Stimulated activated CD4-positive, alpha-beta T cell treated with anti-CD3 and anti-CD28 coated beads, Interleukin-12 subunit alpha, Interleukin-12 subunit beta, amount 100 ng/mL, for 24 hours (primary cell): Measurements from ENCODE around the gene HOXA5.

ENCODE experiments used
- DNase-seq, 2 experiments: peaks; one replicate each; pipeline ENCODE4 v3.0.0-alpha.2; 2020; ENCODE audit warnings: low read depth in 2 of 2

Gene HOXA5

DNA sequence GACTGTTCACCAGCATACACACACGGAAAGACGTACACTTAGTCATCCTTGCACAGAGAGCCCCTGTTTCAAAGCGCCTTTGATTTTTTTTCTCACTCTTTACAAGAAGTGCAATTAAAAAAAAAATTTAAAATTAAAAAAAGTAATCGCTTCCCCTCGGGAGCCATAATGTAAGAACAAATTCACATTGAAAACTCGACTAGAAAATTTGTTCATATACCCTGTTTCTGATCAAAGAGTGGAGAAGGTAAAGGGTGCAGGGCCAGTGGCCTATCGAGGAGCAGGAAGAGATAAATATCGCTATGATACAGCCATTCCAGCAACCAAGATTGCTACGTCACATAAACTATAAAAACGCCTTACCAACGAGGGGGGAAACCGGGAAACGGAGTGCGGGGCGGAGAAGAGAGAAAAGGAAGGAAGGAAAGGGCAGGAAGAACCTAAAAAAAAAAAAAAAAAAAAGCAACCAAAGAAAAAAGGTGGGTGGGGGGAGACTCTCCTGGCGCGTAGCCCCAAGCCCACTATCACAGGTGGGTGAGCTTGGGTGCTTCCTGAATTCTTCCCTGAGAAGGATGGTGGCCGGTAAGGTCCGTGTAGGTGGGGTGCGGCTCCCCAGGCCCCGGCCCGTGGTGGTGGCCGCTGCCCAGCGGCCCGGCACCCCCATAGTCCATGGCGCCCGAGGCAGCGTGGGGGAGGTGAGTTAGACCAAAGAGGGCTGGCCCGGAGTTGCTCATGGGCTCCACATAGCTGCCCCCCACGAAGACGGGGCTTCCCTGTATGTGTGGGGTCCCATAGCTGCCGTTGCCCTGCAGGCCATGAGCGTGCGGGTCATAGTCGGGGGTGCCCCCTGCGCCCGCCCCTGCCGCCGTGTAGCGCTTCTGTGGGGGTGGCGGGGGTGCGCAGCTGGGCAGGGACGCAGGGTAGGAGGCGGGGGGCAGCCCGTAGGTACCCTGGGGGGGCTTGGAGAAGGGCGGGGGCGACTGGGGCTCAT is 35.8 kb downstream of the HOXA5 start:
- no peak for DNase-seq

DNA sequence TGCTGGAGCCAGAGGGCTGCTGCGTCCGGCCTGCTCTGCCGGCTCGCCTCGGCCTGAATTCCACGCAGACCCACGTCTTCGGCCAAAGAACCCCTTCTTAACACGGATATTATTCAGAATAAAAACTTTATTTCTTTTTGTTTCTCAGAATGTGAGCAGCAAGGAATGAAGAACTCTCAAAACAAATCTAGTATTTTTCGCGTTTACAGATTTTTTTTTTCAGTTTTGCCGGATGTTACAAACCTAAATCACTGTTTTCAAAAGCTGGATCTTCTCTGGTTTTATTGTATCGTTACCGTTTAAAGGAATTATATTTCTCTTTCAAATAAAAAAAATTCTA is 36.6 kb downstream of the HOXA5 start:
- DNase-seq: no peak

DNA sequence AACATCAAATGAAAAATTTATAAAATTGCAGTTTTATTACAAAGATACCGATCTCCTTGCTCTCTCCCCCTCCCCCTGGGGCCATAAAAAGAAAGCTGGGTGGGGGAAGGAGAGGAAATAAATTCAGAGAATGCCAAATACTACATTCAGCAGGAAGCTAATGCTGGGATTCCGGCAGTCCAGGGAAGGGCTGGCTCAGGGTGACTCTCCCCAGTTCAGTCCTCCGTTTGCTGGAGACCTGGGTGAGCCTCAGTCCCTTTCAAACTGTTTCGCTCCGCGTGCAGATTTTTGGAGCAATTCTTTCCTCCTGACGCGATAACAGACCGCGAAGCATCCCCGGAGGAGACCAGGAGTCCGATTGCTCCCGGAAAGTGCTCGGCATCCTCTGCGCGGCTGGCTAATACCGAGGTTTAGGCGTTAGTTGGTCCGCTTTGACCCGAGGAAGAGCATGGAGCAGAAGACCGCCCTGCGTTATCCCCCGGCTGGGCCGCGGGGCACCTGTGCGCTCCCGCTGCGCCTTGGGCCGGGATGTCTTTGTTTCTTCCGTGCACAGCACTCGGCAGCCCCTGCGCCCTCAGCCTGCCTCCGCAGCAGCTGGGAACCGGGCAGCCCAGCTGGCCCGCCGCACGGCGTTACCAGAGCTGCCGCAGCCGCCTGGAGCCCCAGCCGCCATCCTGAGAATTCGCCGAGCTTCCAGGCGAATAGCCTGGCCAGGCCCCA is 37.1 kb downstream of the HOXA5 start:
- no peak for DNase-seq

DNA sequence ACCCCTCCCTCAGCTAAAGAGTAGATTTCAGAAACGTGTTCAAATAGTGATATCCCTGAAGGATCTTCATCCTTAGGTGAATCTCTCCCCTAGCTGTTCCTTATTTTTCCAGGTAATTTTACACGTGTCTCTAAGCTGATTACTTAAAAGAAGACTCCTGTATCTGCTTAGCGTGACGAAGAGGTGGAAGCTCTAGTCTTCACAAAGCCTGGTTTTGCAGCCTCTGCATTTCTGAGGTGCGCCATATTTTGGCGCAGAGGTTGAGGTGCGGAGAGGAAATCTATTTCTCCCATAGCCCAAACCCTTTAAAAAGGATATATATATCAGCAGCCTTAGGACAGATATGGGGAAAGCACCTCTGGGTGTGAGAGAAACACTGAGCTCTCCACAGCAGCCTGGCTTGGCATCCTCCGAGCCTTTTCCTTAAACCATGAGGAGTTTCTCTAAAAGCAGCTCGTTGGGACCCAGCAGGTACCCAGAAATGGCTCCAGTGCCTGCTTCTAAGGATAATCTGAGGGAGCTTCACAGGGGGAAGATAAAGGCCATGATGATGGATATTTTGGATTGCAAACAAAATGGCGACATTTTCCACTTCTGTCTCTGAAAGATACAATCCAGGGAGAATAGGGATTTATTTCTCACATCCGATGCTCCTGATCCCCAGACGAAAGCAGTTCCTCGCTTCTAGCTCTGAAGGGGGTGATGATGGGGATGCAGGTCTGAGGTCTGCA is 38.0 kb downstream of the HOXA5 start:
- DNase-seq: no peak

DNA sequence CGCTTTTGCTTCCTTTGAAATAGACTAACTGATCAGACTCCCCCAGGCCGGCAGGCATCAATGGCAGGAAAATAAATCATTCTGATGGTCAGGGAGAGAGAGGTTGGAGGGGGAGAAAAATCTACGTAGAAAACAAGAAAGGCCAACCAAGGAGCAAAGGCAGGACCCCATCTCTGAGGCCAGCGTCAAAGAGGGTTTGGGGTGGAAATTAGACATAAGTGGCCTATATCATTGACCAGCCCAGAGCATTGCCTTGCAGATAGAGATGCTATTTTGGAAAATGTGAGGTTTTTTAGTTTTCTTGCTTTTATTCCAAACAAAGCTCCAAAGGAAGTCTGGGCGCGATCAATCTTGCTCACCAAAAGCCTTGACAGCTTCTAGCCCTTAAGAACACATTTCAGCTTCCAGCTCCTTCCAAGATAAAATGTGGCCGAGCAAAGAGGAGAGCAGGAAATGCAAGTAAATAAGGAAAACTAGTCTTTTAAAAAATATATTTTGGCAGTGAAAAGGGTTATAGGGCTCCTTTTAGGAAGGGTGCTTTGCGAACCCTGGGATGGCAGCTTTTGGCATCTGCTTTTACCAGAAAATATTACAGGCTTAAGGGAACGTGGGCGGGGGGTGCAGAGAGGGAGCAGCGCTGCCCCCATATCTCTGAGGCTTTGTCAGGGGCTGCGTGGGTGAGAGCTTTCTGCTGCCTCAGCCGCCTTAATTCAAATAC is 39.0 kb downstream of the HOXA5 start:
- no peak for DNase-seq

DNA sequence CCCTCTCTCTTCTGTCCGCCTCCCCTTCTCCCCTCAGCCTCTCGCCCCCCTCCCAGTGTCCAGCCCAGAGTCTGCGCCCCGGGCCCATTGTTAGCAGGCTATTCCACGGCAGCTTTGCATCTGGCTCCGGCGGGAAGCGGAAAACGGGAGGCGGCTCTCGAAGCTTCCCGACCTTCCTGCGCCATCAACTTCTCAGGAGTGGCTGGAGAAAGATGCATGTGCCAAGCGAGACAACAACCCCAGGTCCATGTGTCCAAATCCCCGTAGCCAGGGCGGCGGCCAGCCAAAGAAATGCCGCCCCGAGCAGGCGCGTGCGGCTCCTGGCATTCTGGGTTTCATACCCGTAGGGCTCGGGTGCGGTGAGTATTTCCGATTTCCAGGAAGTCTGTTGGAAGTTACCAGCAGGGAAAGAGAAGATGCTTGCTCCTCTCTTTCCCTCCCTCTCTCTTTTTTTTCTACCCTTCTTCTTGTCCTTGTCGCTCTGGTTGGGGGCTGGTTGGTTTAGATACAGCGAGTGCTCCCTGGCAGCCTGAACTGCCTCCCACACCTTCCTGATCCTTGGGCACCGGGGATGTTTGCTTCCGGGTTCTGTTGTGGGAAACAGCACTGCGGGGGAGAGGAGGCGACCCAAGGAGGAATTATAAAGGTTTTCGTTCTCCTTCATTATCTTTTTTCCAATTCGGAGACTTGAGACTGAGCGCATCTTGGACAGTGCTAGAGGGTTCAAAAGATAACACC is 39.8 kb downstream of the HOXA5 start:
- no peak for DNase-seq

DNA sequence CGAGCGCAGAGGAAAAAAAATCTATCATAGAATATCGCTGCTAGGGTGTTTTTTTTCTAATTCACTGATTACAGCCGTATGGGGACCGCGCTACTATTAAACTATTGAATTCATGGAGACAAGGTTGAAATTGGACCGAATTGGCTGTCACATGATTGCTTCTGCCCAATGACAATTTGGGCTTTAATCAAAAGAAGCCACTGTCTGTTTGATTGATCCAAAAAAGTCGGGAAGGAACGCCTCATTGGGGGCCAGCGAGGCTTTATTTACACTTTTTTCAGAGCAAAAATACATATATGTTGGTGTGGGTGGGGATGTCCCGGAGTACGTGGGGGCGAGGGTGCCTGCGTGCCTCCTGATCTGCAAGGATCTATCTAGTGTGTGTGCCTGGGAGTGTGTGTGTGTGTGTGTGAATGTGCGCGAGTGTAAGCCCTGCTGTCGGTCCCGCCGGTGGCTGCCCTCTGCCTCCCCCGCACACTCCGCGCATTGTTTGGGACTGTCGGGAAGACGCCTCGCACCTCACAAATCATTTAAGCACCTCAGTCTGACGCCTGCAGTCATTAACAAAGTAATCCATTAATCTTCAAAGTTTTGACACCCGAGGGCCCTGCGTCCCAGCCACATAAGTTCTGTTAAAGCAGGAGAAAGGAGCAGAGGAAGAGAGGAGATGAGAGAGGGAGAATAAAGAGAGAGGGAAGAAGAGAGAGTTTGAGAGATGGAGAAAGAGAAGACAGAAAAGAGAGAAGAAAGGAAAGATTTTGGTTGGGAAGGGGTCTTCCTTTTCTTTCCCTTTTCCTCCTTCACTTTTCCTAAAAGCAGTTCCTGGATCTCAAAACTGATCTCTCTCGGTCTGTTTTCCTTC is 40.7 kb downstream of the HOXA5 start, which contains the start of gene HOXA2:
TSS of gene HOXA2 (minus strand) at position 103 of the 862 bp plus-strand sequence. CDS start 183 bp downstream, outside the sequence.
- DNase-seq: no peak

DNA sequence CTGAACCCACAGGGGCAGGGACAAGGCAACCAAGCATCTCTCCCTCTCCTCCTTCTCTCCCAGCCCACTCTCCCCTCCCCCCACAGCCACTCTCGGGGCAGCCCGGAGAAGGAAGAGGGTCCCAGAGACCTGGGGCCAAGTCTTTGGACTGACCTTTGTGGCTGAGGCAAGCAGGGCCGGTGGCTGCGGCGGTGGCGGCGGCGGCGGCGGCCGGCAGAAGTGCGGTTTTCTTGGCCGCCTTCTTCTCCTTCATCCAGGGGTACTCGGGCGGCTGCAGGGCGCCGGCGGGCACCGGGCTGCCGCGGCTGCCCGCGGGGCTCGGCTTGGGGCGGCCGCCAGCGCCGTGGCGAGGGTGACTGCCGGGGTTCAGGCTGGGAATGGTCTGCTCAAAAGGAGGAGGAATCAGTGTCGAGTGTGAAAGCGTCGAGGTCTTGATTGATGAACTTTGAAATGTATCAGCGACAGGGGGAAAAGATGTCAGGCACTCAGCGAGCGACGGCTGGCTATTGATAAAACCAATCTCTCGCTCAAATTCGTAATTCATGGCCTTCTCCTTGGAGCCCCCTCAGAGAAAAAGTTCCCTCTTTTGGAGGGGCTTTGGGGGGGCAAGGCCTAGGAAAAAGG is 41.4 kb downstream of the HOXA5 start:
- no peak for DNase-seq

DNA sequence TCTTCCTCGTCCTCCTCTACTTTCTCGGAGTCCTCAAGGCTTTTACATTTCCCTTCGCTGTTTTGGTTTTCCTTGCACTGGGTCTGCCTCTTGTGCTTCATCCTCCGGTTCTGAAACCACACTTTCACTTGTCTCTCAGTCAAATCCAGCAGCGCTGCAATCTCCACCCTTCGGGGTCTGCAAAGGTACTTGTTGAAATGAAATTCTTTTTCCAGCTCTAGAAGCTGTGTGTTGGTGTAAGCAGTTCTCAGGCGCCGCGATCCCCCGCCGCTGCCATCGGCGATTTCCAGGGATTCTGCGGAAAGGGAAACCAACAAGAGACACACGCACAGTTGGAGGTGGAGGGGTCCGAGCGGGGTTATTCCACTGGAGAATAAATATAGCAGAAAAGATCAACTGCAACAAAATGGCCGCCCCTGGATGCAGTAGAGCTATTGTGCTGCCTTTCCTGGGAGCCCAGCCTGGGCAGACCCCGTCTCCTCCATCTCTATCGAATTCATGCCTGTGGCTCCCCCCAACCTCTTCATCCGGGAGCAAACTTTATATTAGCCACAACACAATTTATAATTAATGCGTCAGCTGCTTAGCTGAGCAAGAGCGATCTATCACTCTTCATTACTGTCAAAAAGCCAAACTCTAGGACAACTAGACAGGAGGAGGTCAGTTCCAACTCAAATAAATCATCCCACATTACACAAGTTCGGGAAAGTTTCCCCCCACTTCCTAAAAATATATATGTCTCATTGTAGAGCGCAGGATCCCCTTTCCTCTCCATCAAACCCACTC is 42.1 kb downstream of the HOXA5 start:
- DNase-seq: no peak

DNA sequence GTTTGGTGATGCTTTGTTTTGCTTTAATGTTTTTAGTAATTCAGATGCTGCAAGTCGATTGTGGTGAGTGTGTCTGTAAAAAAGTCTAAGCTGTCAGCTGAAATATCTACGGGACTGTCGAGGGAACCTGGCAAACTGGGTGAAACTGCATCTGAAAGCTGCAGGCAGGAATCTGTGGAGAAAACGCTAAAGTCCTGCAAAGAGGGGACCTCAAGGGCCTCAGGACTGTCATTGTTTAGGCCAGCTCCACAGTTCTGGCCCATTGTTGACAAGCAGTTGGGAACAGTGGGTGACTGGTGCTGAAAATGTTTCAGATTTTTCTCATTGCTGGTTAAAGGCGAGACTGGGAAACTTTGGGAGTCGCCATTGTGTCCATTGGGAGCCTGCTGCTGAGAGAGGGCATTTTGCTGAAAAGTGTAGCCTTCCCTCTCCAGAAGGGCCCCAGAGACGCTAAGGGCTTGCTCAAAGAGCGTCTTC is 42.7 kb downstream of the HOXA5 start:
- no peak for DNase-seq

DNA sequence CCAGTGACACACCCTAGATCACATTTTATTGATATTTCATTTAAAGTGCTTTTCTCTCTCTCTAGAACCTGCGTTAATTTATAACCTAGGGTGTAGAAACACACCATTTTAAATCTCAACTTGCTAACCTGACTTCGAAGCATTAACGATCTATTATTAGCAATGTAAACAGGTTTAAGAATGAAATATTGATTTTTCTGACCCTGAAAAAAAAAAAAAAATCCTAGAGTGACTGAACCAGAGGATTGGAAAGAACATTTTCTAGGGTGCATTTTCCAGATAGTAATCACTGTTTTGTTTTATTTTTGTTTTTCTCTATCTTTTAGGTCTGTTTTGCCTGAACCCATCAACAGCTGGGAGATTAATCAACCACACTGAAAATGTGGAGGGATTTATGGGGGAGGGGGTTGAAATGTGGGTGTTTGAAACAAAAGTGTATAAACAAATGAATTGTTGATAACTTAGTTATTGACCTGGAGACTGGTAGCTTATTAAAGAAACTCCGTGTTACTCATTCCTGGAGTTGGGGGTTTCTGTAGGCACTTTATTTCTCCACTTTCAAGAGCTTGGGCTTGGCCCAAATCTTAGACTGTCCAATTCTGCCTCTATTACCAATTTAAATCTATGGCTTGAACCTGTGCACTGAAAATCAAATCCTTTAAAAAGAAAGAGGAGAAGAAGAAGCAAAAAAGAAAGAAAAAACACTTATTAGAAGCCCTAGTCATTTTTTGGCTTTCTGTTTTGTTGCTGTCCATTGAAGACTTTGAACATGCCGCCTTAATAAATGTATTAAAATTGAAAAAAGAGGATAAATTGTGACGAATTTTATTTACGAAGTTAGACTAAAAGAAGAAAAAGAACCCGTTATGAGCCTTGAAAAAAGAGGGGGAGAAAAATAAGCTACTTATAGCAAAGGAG is 43.8 kb downstream of the HOXA5 start:
- DNase-seq: no peak

DNA sequence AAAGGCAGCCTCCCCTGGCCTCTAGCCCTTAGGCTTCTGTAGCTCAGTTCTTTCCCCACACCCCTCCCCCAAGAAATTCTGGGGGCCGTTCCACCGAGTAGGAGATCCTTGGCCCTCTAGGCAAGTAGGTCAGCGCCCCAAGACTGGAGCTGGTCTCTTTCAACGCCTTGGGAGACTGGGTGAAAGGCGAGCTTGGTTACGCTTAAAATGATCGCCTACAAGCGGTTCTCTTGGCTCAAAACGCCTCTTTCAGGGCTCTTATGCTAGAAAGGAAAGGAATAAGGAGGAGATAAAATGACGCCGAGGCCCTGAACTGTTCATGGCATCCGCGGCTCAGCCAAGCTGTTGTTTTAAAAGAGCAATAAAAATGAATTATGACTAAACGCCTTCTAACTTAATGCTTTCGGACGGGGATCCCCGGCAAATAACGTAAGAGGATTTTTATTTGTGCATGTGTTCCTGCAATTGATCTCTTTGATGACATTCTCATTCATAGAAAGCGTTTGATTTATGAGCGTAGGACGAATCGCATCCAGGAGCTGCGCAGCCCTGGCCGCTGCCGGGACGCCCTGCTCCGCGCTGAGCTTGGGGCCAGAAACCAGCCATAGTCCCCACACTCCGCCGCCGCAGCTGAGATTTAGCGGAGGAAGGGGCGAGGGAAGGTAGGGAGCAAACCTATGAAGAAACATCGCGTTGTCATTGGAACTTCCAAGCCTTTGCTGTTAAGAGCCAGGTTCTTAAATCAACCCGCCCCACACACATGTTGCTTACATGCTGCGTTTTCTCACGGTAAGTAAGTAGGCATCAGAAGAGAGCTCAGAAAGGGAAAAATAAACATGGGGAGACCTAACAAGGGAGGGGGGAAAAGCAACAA is 44.7 kb downstream of the HOXA5 start:
- no peak for DNase-seq

DNA sequence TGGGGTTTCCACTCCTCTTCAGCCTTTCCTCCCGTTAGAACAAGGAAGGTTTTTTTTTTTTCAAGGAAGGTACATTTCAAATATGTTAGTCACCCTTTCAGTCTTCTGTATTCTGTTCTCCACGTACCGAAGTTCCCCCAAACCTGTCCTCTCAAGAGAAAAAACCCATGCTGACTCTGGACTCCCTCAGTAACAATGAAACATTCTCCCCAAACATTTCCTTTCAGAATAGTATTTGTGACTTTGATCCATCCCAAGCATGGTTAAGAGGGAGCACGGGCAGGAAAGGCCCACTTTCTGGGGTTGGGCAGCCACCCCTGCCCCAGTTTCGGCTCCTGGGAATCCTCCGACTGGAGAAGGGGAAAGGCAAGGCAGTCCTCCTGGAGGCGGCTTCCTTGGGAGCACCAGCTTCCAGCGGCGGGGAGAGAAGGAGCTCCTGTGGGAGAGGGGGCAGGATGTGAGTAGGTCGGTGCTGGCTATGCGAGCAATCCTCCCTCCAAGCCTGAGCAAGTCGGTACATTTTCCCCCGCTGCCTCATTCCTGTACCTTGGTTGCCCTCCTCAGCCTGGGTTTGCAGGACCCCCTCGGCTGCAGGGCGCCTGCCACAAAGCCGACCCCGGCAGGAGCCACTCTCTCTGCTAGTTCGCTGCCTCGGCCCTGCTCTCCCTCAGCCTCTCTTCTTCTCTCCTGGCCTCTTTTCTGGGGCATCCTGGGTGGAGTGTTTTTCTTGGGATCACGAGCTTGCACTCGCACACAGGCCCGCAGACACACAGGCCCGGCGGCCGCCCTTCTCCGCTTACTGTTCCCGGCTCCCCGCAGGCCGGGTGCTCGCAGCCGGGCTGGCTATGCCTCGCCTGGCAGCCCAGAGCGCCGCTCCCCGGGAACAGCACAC is 45.5 kb downstream of the HOXA5 start:
- no peak for DNase-seq

DNA sequence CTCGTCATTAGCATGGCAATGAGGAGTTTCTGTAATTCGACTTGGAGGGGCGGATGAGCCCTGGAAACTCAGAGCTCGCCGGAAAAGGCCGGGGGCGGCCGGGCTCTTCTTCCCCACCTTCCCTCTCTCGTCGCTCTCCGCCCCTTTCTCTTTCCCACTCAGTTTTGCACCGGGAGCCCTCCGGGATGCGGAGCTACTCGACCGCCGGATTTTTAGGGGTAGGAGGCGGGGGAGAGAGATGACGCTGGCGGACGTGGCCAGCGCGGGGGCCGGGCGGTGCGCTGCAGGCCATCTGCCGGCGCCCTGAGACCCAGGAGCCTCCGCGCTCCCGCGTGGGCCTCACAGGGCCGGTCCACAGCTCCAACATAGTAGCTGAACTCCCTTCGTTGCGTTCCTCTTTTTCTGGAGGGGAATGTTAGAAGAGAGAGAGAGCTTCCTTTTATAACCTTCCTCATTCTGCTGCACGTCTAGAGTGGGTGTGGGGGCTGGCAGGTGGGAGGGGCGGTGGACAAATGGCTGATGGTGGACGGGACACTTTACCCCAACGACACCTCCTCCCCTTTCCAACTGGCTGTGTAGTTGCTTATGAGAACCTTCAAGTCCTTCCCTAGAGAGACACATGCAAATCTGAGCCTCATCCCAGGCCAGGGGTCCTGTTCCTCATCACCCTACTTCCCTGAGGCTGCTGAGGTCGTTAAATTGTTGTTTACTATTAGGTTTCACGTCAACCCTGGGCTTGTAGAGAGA is 46.5 kb downstream of the HOXA5 start:
- DNase-seq: no peak
